Stromal cell of bone marrow (primary cell): Measurements from ENCODE around the gene GUCA1A.
A peak's percentile ranks its signal among the peaks of the same experiment; 100 is the strongest.
"Not testable (repeated sequence)": the region's sequence is repeated elsewhere in the genome, so short reads cannot be mapped to it uniquely, and the experiment has no call there.

Experiments used
- DNase-seq: peaks from one replicate; pipeline ENCODE4 v3.0.0-alpha.2; 2012; ENCODE audit warnings: low read depth

Gene GUCA1A

DNA sequence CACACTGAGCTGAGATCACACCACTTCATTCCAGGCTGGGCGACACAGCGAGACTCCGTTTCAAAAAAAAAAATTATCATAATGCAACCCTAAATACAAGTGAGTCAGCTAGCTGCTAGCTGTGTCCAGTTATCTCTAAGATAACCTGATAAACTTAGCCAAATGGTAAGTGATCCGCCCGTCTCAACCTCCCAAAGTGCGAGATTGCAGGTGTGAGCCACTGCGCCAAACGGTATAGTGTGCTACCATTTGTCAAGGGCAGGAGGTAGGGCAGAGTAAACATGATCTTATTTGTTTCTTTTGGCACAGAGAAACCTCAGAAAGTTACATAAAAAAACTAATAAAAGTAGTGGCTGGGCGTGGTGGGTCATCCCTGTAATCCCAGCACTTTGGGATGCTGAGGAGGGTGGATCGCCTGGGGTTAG lies 26.0 kb upstream of the GUCA1A start:
- no peak for DNase-seq

DNA sequence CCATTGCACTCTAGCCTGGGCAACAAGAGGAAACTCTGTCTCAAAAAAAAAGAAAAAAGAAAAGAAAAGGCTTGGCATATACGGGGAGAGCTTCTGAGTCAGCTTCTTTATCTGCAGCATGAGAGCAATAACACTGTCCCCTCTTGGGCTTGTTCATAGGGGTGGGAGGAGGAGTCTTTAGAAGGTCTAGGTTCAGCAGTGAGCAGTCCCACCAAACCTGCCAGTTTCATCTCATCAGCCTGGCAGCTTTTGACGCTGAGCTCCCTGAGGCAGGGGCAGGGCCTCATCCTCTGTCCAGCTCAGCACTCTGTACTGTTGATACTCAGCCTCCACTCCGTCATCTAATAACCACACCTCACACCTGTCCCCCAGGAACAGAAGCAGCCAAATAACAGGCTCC lies 25.1 kb upstream of the GUCA1A start:
- no peak for DNase-seq

DNA sequence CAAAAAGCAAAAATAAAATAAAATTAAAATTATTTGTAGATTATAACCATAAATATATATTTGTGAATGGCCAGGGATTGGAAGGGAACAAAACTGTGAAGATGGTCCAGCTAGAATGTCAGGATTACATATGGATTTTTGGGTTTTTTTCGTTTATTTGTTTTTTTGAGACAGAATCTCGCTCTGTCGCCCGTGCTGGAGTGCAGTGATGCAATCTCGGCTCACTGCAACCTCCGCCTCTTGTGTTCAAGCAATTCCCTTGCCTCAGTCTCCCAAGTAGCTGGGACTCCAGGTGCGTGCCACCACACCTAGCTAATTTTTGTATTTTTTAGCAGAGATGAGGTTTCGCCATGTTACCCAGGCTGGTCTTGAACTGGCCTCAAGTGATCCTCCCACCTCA lies 22.9 kb upstream of the GUCA1A start:
- DNase-seq = no peak

DNA sequence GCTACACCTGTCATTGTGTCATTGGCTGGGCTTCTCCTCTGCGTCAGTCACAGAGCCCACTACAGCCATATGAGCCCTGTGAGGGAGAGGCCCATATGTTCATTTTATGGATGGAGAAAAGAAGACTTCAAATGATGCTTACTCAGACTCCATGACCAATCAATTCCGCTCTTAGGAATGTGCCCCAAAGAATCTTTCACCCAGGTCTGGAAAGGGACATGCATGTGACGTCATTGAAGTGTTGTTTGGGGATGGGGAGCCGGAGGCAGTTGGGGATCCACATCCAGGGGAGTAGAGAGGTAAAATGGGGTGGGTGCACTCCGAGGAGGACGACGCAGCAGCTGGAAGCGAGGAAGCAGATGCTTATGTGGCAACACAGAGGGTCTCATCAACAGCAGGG lies 21.1 kb upstream of the GUCA1A start:
- DNase-seq = no peak

DNA sequence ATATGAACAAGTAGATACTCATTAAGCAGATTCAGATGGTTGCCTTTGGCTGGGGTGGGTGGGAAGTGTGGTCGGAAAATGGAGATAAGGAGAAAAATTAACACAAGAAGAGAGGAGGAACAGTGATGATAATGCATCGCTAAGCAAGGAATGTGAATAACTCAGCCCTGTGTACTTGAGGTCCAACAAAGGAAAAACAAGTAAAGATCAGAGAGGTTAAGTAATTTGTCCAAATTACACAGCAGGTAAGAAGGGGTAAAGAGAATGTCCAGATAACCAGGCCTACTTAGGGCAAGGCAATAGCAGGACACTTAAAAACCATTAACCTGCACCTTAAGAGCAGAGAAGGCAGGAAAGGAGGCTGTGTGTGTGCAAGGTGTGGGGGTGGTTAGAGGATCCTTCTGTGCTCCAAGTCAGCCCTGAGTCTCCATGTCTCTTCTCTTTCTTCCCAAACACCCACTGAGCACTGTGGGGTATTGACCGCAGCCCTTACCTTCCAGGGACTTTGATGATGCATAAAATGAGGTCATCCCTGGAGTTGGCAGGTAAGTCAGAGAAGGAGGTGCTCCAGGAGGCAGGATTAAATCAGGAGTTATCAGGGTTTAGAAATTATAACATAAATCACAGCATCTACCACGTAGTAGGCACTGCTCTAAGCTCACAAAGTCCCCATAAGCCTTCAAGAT lies 20.5 kb upstream of the GUCA1A start:
- DNase-seq = not testable (repeated sequence)

DNA sequence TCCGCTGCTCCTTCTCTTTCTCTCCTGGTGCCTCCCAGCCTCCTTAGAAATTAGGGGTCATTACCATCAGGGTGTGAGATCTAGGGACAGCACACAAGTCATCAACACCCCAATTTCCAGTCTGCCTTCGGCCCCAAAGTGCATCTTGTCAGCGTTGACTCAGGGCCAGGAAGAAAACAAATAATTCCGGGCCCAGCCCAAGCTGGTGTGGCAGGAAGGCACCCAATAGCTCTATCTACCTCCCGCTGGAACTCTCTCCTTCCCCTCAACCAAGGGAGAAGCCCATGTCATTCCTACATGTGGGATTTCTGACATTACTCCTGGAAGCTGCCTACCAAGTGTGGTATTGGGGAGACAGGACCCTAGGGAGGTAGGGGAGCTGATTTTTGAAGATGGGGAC lies 19.2 kb upstream of the GUCA1A start:
- DNase-seq = no peak

DNA sequence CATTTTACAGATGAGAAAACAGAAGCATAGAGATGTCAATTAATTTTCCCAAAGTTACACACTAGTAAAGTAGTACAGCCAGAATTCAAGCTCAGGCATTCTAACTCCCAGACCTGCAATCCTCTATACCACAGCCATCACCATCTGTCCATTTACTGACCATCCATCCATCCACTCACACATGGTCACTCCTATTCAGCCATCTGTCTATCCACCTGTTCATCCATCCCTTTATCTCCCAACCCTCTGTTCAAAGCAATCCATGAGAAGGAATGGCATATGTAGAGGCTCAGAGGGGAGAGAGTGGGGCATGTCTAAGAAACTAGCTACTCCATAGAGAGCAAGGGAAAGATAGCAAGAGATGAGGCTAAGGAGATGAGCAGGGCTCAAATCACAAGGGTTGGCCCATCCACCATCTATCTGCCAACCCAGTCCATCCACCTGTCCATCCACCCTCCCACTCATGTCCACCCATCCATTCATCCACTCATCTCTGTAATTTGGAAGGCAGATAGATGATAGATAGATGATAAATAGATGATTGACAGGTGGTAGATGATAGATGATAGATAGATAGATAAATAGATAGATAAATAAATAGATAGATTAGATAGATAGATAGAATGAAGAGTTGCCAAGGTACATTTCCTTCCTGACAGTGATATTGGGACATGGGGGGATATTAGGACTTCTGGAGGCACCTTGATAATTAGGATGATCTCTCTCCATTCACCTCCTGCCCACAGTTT lies 18.5 kb upstream of the GUCA1A start:
- no peak for DNase-seq

DNA sequence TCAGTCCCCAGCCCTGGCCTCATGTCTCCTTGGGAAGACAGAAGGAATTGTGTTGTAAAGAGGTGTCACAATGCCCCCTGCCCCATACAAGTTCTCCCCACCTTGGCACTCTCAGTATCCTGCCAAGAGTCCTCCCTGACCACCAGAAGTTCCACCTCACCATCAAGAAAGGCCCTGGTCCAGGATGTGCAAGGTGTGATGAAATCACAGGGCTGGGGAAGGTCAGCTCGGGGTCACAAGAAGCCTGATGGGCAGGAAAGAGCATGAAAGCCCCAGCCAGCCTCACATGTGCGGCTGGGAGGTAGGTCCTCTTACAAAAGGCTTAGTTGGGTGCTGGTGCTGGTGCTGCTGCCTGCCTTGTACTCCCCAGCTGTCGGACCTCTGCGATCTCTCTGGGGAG lies 17.9 kb upstream of the GUCA1A start:
- DNase-seq = no peak

DNA sequence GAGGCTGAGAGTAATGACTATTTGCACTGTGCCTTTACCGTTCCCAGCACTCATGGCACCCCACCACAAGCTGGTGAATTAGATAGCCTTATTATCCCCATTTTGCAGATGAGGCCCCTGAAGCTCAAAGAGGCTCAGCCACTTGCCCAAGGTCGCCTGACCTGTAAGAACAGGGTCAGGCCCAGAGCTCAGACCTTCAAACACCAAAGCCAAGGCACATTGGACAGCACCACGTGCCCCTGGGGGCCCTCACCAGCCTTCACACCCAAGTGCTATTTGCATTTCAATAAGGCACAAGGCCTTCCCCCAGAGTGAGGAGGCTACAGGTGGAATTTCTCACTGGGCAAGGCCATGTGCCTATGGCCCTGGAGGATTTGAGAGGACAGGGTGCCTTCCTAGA lies 16.5 kb upstream of the GUCA1A start:
- no peak for DNase-seq

DNA sequence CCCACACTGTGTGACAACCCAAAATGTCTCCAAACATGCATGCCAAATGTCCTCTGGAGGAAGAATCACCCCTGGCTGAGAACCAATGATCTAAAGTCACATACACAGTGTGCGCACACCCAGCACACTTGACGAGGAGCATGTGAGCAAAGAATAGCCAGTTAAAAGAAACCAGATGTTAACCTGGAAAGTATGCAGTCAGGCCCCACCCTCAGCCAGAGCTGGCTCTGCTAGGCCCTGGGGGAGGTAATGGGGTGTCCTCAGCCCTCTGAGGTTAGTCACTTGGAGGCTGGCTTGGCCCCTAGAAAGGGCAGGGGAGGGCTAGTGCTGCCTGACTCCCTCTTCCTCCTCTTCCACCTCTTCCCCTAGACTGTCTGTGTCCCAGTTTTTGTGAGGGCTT lies 15.2 kb upstream of the GUCA1A start:
- no peak for DNase-seq

DNA sequence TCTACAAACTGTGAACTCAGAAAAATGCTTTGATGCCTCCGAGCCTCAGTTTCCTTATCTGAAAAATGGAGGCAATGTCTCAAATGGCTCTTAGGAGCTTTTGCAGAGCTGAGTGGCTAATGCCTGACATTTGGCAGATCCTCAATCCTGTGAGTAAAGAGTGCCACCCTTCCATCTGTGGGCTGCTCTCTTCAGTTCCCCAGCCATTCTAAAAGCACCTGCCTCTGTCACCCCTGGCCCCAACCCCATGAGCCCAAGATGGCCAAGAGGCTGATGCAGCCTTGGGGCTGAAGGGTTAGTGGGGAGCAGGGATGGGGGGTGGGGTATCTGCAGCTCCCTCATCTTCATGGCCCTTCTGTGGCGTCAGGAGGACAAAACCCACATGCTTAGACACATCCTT lies 14.5 kb upstream of the GUCA1A start:
- no peak for DNase-seq

DNA sequence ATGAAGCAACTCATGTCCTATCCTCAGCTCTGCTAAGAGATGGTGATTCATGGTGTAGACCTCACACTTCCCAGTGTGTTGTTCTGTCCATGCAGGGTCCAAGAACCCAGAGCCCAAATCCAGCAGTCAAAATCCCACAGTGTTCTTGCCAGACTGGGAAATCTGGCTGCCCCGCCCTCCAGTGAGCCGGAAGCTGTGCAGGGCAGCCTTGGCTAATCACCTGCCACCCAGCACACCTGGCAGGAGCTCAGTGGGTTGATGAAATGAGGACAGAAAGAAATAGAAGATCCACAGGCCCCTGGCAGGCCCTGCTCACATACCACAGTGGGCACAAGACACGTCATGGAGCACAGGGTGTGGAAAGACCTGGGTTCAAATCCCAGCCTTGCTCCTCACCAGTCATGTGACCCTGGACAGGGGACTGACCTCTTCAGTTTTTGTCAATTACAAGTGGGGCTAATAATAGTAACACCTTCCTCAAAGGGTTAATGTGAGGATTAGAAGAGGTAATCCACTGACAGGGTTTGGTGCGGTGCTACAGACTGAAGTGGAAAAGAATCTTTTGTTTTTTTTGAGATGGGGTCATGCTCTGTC lies 13.6 kb upstream of the GUCA1A start:
- no peak for DNase-seq

DNA sequence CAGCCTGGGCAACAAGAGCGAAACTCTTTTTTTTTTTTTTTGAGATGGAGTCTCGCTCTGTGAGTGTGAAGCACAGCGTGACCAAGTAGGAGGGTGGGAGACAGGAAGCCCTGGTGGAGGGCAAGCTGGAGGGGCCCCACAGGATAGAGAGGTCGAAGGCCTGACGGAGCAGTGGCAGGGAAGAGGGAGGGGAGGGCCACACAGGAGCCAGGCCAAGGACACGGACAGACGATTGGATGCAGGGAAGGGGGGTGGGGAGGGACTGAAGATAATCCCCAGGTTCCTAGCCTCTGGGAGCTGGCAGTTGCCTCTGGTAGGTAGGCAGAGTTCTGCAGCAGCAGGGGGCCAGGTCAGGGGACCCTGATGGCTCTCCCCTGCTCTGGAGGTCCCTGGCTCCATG lies 10.8 kb upstream of the GUCA1A start:
- DNase-seq = no peak

DNA sequence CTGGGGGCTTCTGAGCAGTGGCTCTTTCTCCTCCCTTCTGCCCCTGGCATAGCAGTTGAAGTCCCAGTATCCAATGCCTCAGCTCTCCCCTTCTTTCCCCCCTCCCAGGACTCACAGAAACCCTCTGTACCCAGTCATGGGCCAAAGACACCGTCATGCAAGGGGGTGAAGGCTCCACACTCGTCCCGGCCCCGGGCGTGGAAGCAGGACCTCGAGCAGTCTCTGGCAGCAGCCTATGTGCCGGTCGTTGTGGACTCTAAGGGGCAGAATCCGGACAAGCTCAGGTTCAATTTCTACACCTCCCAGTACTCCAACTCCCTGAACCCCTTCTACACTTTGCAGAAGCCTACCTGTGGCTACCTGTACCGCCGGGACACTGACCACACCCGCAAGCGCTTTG lies 10.4 kb upstream of the GUCA1A start:
- DNase-seq = no peak

DNA sequence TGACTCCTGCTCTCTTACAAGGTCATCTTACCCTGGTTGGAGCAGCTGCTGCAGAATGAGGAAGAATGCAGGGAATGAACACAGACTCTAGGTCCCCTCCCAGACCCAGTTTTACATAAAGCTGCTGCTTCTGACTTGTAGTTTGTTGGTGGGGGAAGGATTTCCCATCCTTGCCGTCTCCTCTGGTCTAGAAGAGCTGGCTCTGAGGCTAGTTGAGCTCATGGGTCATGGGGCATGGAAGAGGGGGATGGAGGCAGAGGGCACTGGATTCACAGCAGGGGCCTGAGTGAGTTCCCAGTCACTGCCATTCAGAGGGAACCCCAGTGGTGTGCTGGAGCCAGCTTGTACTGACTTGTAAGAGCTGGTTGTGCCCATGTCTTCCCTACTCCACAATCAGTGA lies 9.2 kb upstream of the GUCA1A start:
- DNase-seq = no peak

DNA sequence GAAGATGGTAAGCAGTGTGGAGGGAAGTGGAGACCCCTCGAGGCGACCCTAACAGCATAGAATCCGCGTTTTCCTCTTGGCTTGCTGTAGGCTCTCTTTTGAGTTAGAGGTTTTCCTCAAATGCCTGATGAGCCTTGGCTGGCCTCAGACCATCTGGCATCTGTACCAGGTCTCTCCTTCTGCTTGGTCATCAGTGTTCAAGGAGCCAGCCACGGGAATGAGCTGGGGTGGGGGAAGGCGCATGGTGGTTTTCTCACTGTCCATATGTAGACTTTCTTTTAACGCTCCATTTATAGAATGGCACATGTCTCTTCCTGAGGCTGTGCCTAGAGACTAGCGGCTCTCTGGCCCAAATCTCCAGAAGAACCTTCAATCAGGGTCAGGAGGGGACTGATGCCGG lies 8.1 kb upstream of the GUCA1A start:
- peak; percentile 39 for DNase-seq

DNA sequence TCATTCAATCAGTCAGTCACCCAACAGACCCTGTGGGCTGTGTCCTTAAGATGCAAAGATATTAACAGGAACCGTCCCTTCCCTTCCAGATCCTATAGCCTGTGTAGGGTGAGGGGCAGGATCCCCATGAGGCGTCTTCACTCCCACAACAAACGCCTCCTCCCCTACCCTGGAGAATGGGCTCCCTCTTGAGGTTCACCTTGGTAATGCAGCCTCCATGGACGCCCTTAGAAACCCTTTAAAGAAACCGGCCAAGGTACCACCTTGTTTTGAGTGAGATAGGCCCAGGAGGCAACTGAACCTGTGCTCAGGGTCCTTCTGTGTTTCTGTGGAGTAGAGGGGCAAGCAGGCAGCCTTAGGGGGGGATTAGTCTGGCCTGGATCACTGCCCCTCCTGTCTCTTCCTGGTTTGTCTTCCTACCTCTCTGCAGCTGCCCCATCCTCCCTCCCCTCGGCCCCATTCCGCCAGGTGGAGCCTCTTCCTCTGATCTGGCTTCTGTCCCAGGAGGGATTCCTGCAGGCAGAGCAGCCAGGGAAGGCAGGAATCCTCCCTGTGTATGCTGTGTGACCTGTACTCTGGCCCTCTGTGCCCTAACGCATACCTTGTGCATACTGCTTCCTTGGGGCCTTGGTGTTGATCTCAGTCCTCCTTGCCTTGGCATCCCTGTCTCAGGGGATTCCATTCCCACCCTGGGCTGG lies 6.6 kb upstream of the GUCA1A start:
- DNase-seq = no peak

DNA sequence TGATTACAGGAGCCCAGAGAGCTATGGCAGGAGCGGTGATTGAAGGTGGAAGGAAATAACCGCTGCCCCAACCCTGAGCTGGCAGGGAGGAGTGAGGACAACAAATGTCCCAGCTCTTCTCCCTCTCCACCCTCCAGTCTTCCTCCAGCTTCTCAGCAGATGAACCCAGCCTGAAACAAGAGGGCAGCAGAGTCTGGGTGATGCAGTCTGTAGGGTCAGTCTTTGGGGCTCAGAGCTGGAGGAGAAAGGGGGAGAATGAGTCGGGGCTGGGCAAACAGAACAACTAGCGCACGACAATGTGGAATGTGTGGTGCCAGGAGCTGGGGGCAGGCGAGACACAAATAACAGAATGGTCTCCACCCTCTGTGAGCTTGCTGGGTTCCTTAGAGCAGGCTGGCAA lies 4.5 kb upstream of the GUCA1A start:
- DNase-seq = no peak

DNA sequence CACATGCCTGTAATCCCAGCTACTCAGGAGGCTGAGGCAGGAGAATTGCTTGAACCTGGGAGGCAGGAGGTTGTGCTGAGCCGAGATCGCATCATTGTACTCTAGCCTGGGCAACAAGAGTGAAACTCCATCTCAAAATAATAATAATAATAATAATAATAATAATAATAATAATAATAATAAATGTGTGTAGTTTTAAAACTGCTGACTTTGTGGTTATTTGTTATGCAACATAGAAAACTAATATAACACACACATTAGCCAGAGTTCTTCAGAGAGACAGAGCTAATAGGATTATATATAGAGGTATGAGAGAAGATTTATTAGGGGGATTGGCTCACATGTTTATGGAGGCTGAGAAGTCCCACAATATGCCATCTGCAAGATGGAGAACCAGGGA lies 3.4 kb upstream of the GUCA1A start:
- DNase-seq = not testable (repeated sequence)

DNA sequence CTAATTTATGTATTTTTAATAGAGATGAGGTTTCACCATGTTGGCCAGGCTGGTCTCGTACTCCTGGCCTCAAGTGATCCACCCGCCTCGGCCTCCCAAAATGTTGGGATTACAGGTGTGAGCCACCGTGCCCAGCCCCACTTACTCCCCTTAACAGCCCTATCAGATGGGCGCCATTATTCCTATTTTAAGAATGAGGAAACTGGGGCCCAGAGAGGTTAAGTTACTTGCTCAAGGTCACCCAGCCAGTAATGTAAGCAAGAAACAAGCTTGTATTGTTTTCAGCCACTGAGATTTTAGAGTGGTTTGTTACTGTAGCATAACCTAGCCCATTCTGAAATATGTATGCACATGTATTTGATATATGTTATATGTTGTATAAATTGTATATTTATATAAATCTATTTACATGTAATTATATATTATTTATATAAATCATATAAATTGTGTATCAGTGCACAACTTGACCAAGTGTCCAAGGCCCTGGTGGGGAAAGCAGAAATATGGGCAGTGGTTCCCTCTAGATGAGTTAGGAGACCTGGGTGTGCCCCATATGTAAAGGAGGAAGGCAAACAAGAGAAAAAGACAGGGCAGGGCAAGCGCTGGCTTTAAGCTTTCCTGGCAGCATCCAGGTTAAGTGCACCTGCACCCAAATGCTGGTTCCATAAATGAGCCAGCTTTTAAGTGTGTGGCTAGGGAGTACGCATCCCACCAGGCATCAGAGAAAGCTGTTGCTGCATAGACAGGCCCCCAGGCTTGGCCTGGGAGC lies 1.2 kb upstream of the GUCA1A start:
- no peak for DNase-seq

DNA sequence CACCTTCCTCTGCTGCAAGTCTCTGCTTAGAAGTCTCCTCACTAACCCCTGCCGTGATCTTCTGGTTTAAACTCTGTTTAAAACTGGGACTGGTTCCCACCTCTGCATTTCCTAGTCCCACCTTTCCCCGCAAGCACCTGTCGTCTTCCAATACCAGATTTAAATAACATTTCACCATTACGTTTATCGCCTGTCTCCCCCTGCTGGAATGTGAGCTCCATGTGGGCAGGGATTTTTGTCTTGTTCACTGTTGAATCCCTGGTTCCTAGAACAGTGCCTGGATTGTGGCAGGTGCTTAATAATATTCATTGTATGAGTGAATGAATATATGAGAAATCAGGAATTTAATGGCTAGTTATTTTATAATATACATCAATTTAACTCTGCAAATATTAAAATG lies 2.7 kb downstream of the GUCA1A start:
- no peak for DNase-seq

DNA sequence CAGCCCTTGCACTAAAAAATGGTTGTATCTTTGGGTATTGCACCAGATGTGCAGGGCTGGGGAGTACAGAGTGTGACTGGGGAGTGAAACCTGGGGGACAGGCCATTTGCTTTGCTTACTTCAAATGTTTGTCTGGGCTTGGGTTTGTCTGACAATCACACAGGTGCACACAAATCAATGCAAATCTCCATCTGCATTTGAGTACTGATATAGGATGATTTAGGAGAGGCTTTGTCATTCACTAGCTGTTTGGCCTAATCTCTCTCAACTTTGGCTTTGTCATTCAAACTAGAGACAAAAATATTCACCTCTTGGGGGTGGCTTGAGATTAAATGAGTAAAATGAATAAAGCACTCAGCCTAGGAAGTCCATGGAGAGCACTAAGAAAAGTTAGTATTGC lies 3.8 kb downstream of the GUCA1A start:
- no peak for DNase-seq
